Measurements from ENCODE around the gene DFFB. TPM values are rescaled to one million over a fixed set of nuclear protein-coding genes. Genes with fewer than 3 reads are reported as not detected.

DFFB gene
- total and polyA plus RNA-seq, 2 of the 13 experiments (the other 11 are each of a cell fraction or from before 2014, with no cell fraction given) = 4.6 to 9.3 TPM

GRCh38 chr1:3851292-3851691, 6.0 kb upstream of the DFFB start:
- H2AFZ ChIP-seq (ENCODE audit: low read length) = no peak overlapping the region
- peaks cover 19% of the 10 kb centered on the region for H3K4me1 ChIP-seq (ENCODE audit: insufficient read depth, low read length)
- FAIRE-seq = no peak
- H3K9me3 ChIP-seq (ENCODE audit: low read length) = no peaks in the 10 kb centered on the region
- H3K27me3 ChIP-seq (ENCODE audit: control insufficient read depth in 1 of 2, insufficient read depth in 2 of 2, low read length in 2 of 2) = no peaks in the 10 kb centered on the region; a peak in 1 of 5 replicates
- in situ Hi-C loops (cut with HindIII; ENCODE audit: extremely low pct_ligation_motif_present, low pct_unique_long_range_greater_than_20kb) (no loop called here), intact Hi-C loops (cut with micrococcal nuclease; ENCODE audit: unreplicated experiment) (no loop called here)
- H4K20me1 ChIP-seq (ENCODE audit: insufficient read depth, low read length) = no peaks in the 10 kb centered on the region
- peaks cover 17% of the 10 kb centered on the region for H3K79me2 ChIP-seq (ENCODE audit: insufficient read depth, low read length)
- ATAC-seq = no peak
- H3K9ac ChIP-seq (ENCODE audit: insufficient read depth, low read depth, low read length) = no peak overlapping the region
- H3K27ac ChIP-seq (ENCODE audit: extremely low read length, insufficient read depth, low read length) = no peak overlapping the region
- H3K4me3 ChIP-seq (replicated peaks in 1 of 3; ENCODE audit: insufficient read depth in 1 of 3, low read depth in 2 of 3, low read length in 3 of 3) = no peak overlapping the region
- CTCF ChIA-PET (ENCODE audit: low intra/inter-chr PET ratio, low total read pairs) = no interaction called here
- DNase-seq (ENCODE audit: low spot score) = no peak
- no peak overlapping the region for H3K4me2 ChIP-seq (ENCODE audit: low read depth, low read length)
- BruUV-seq (replicated peaks) = no TSS peak
- peaks cover 10 to 33% of the 10 kb centered on the region in 2 experiments for H3K36me3 ChIP-seq (replicated peaks in 1 of 2; ENCODE audit: control insufficient read depth in 1 of 2, insufficient read depth in 2 of 2, low read length in 2 of 2)
- POLR2A ChIA-PET = no interaction called here
- no peak for TF ChIP-seq ZSCAN9 (CRISPR knock-in tag; IDR thresholded peaks at IDR 0.05; ENCODE audit: borderline replicate concordance)
- no peak for TF ChIP-seq LRRFIP1 (CRISPR knock-in tag; conservative IDR thresholded peaks at IDR 0.05)
- TF ChIP-seq REPIN1 (CRISPR knock-in tag; IDR thresholded peaks at IDR 0.05; ENCODE audit: borderline replicate concordance, low read depth) = no peak
- TF ChIP-seq ZNF468 (CRISPR knock-in tag; IDR thresholded peaks at IDR 0.05) = no peak
- TF ChIP-seq, protein P1, sequence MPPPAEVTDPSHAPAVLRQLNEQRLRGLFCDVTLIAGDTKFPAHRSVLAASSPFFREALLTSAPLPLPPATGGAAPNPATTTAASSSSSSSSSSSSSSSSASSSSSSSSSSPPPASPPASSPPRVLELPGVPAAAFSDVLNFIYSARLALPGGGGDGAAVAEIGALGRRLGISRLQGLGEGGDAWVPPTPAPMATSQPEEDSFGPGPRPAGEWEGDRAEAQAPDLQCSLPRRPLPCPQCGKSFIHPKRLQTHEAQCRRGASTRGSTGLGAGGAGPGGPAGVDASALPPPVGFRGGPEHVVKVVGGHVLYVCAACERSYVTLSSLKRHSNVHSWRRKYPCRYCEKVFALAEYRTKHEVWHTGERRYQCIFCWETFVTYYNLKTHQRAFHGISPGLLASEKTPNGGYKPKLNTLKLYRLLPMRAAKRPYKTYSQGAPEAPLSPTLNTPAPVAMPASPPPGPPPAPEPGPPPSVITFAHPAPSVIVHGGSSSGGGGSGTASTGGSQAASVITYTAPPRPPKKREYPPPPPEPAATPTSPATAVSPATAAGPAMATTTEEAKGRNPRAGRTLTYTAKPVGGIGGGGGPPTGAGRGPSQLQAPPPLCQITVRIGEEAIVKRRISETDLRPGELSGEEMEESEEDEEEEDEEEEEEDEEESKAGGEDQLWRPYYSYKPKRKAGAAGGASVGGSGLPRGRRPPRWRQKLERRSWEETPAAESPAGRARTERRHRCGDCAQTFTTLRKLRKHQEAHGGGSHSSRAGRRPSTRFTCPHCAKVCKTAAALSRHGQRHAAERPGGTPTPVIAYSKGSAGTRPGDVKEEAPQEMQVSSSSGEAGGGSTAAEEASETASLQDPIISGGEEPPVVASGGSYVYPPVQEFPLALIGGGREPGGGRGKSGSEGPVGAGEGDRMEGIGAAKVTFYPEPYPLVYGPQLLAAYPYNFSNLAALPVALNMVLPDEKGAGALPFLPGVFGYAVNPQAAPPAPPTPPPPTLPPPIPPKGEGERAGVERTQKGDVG (CRISPR knock-in tag; IDR thresholded peaks at IDR 0.05; ENCODE audit: borderline replicate concordance) = no peak
- TF ChIP-seq PCBP2 (optimal IDR thresholded peaks at IDR 0.05; ENCODE audit: low read depth, low read length, poor library complexity, severe bottlenecking) = no peak
- no peak for TF ChIP-seq TSC22D2 (CRISPR knock-in tag; IDR thresholded peaks at IDR 0.05; ENCODE audit: borderline replicate concordance)
- TF ChIP-seq NFYC (CRISPR knock-in tag; IDR thresholded peaks at IDR 0.05) = no peak
- TF ChIP-seq, protein P2, sequence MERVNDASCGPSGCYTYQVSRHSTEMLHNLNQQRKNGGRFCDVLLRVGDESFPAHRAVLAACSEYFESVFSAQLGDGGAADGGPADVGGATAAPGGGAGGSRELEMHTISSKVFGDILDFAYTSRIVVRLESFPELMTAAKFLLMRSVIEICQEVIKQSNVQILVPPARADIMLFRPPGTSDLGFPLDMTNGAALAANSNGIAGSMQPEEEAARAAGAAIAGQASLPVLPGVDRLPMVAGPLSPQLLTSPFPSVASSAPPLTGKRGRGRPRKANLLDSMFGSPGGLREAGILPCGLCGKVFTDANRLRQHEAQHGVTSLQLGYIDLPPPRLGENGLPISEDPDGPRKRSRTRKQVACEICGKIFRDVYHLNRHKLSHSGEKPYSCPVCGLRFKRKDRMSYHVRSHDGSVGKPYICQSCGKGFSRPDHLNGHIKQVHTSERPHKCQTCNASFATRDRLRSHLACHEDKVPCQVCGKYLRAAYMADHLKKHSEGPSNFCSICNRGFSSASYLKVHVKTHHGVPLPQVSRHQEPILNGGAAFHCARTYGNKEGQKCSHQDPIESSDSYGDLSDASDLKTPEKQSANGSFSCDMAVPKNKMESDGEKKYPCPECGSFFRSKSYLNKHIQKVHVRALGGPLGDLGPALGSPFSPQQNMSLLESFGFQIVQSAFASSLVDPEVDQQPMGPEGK (CRISPR knock-in tag; IDR thresholded peaks at IDR 0.05) = no peak
- no peak for TF ChIP-seq ZNF296 (CRISPR knock-in tag; conservative IDR thresholded peaks at IDR 0.05)
- no peak for TF ChIP-seq SMARCE1 (IDR thresholded peaks at IDR 0.05; ENCODE audit: borderline replicate concordance)
- no peak for TF ChIP-seq ZNF501 (CRISPR knock-in tag; IDR thresholded peaks at IDR 0.05)
- 98% methylated on average over 6 of the region's 6 CpGs for WGBS (ENCODE audit: low lambda C conversion rate)

Measured in HepG2 (cell line).